CD14-positive monocyte (primary cell): ENCODE results near the gene SLC22A3. TPM values are rescaled to one million over a fixed set of nuclear protein-coding genes. Genes with fewer than 3 reads are reported as not detected.
"Not testable (repeated sequence)": the region's sequence is repeated elsewhere in the genome, so short reads cannot be mapped to it uniquely, and the experiment has no call there.

ENCODE experiments used
- DNase-seq, 3 donors: peaks; one replicate each; pipeline ENCODE4 v3.0.0-alpha.2; 2011 to 2022
- H2AFZ ChIP-seq: 2 replicates; pipeline ENCODE4 v1.6.0; 2012; ENCODE audit warnings: mild to moderate bottlenecking, low read depth, low read length, inconsistent platforms; ENCODE audit not compliant: insufficient read depth, poor library complexity, severe bottlenecking
- H3K27ac ChIP-seq, 2 donors: 1 replicate in 1 of 2; 2 replicates in 1 of 2; pipeline ENCODE4 v1.5.1; 2012 to 2013; ENCODE audit warnings: low read length in 2 of 2, control low read depth in 1 of 2, inconsistent platforms in 1 of 2, low read depth in 1 of 2, mild to moderate bottlenecking in 1 of 2
- H3K27me3 ChIP-seq, 2 donors: one replicate each; pipeline versions ENCODE4 v1.6.0 to v1.6.1; 2011 to 2013; ENCODE audit warnings: low read length in 2 of 2; ENCODE audit not compliant: control insufficient read depth in 2 of 2, insufficient read depth in 2 of 2
- H3K36me3 ChIP-seq, 2 donors: replicated peaks in 1 of 2; 1 replicate in 1 of 2; 2 replicates in 1 of 2; pipeline versions ENCODE4 v1.5.1 to v1.6.1; 2012 to 2013; ENCODE audit warnings: low read length in 2 of 2, control low read depth in 1 of 2, inconsistent platforms in 1 of 2, mild to moderate bottlenecking in 1 of 2; ENCODE audit not compliant: insufficient read depth in 2 of 2, control insufficient read depth in 1 of 2
- H3K4me1 ChIP-seq, 2 donors: 1 replicate in 1 of 2; 2 replicates in 1 of 2; pipeline versions ENCODE4 v1.5.1 to v1.6.1; 2012 to 2013; ENCODE audit warnings: low read length in 2 of 2, control low read depth in 1 of 2, inconsistent platforms in 1 of 2, mild to moderate bottlenecking in 1 of 2, moderate library complexity in 1 of 2; ENCODE audit not compliant: insufficient read depth in 2 of 2, control insufficient read depth in 1 of 2
- H3K4me2 ChIP-seq: replicated peaks from 2 replicates; pipeline ENCODE3; 2012; ENCODE audit warnings: low read length, moderate library complexity, mild to moderate bottlenecking; ENCODE audit not compliant: poor library complexity, severe bottlenecking; ENCODE audit errors: extremely low read depth
- H3K4me3 ChIP-seq, 3 experiments: fragments of 200-600 bp in 1 of 3; sonication (generic) in 1 of 3; replicated peaks in 1 of 3; 1 replicate in 2 of 3; 2 replicates in 1 of 3; pipeline ENCODE4 v1.5.1; 2011 to 2013; ENCODE audit warnings: low read length in 3 of 3, mild to moderate bottlenecking in 3 of 3, control low read depth in 2 of 3, low read depth in 2 of 3, inconsistent platforms in 1 of 3, moderate library complexity in 1 of 3
- H3K79me2 ChIP-seq: 2 replicates; pipeline ENCODE4 v1.6.0; 2012; ENCODE audit warnings: mild to moderate bottlenecking, control low read depth, inconsistent platforms, low read length, moderate library complexity; ENCODE audit not compliant: insufficient read depth
- H3K9ac ChIP-seq: 2 replicates; pipeline ENCODE4 v1.6.0; 2017; ENCODE audit warnings: low read length, mild to moderate bottlenecking; ENCODE audit not compliant: insufficient read depth, poor library complexity, severe bottlenecking
- H3K9me3 ChIP-seq, 2 donors: replicated peaks in 1 of 2; 1 replicate in 1 of 2; 2 replicates in 1 of 2; pipeline versions ENCODE4 v1.5.1 to v1.6.1; 2012 to 2013; ENCODE audit warnings: low read length in 2 of 2, control low read depth in 1 of 2; ENCODE audit not compliant: control insufficient read depth in 1 of 2, insufficient read depth in 1 of 2
- H4K20me1 ChIP-seq: 2 replicates; pipeline ENCODE4 v1.6.0; 2012; ENCODE audit warnings: mild to moderate bottlenecking, low read length, control low read depth, moderate library complexity; ENCODE audit not compliant: insufficient read depth
- H3K27ac Mint-ChIP-seq, 7 donors: one replicate each; pipeline ENCODE4 v1.8.0; 2020; ENCODE audit warnings: mild to moderate bottlenecking in 7 of 7, mixed read lengths in 7 of 7, moderate library complexity in 6 of 7, inconsistent platforms in 2 of 7
- H3K27me3 Mint-ChIP-seq, 3 donors: one replicate each; pipeline ENCODE4 v1.8.0; 2021 to 2022; ENCODE audit warnings: low read depth in 3 of 3, mild to moderate bottlenecking in 3 of 3, mixed read lengths in 3 of 3, moderate library complexity in 3 of 3, inconsistent platforms in 1 of 3
- H3K36me3 Mint-ChIP-seq, 2 donors: one replicate each; pipeline ENCODE4 v1.8.0; 2020; ENCODE audit warnings: mixed read lengths in 2 of 2, inconsistent platforms in 1 of 2, mild to moderate bottlenecking in 1 of 2
- H3K4me1 Mint-ChIP-seq: one replicate; pipeline ENCODE4 v1.8.0; 2020; ENCODE audit warnings: mild to moderate bottlenecking, mixed read lengths
- H3K4me3 Mint-ChIP-seq, 2 donors: one replicate each; pipeline ENCODE4 v1.8.0; 2020; ENCODE audit warnings: mild to moderate bottlenecking in 2 of 2, mixed read lengths in 2 of 2, moderate library complexity in 1 of 2
- H3K9me3 Mint-ChIP-seq, 7 donors: one replicate each; pipeline ENCODE4 v1.8.0; 2020 to 2022; ENCODE audit warnings: mixed read lengths in 7 of 7, mild to moderate bottlenecking in 6 of 7, moderate library complexity in 6 of 7, inconsistent platforms in 2 of 7
- CTCF ChIP-seq: fragments of 200-600 bp; IDR thresholded peaks from one replicate; pipeline ENCODE4 v1.8.0; 2022; ENCODE audit warnings: antibody characterized with exemption, mild to moderate bottlenecking
- WGBS: methylation state at CpG from one replicate; pipeline ENCODE4 v1.1.5; 2013; ENCODE audit warnings: missing lambda C conversion rate; ENCODE audit not compliant: insufficient coverage; 5-methylcytosine and 5-hydroxymethylcytosine counted together
- intact Hi-C, 2 donors: fragments of 100-400 bp; cut with micrococcal nuclease; formaldehyde crosslinking; loops; one replicate each; pipeline versions ENCODE4 v1.15.0 to v1.15.1; 2023
- polyA plus RNA-seq, 3 donors: library from polyadenylated mRNA; depleted of rRNA in 1 of 3; unstranded in 2 of 3; stranded (reverse) in 1 of 3; fragments of 300-500 nt in 2 of 3; fragments of >200 nt in 1 of 3; fragmentation: Illumina TruSeq in 2 of 3; gene quantifications; 1 replicate in 2 of 3; 2 replicates in 1 of 3; pipeline ENCODE4 v1.2.3, GENCODE V29; 2012 to 2021

SLC22A3 gene
- polyA plus RNA-seq, 3 donors = not detected

DNA sequence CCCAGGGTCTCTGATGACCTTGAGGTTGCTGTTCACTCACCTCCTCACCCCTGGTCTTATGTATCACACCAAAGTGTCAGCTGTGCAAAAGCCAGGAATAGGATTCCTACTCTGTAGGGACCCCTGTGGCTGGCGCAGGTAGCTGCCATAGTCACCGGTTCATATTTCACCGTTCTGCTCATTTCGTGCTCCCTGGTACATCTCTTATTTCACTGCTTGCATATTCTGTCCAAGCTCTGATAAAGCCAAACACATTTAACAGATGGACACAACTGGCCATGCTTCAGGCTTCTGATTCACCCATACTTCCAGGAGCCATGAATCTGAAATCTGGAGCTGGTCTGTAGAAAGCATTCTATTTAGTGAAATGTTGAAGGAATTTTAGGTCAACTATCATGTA is 20.5 kb downstream of the SLC22A3 start:
- H3K4me2 ChIP-seq = no peak overlapping the region
- no peaks in the 10 kb centered on the region for H3K4me1 Mint-ChIP-seq
- intact Hi-C loops = no loop called here
- H3K36me3 Mint-ChIP-seq = no peaks in the 10 kb centered on the region
- no peak overlapping the region for H3K27ac Mint-ChIP-seq
- peaks cover 0 to under 1% of the 10 kb centered on the region in 2 donors for H3K9me3 ChIP-seq
- no peak overlapping the region for H3K27ac ChIP-seq
- no peaks in the 10 kb centered on the region for H4K20me1 ChIP-seq
- no peak overlapping the region for H3K4me3 Mint-ChIP-seq
- no peaks in the 10 kb centered on the region for H3K36me3 ChIP-seq
- TF ChIP-seq CTCF = no peak
- H3K27me3 ChIP-seq = no peaks in the 10 kb centered on the region
- no peaks in the 10 kb centered on the region for H3K4me1 ChIP-seq
- peaks cover 4 to 23% (median 14%) of the 10 kb centered on the region in 7 donors for H3K9me3 Mint-ChIP-seq
- no peak overlapping the region for H2AFZ ChIP-seq
- no peaks in the 10 kb centered on the region for H3K79me2 ChIP-seq
- no peak overlapping the region for H3K4me3 ChIP-seq
- H3K9ac ChIP-seq = no peak overlapping the region
- 90% methylated on average over 2 of the region's 4 CpGs for WGBS
- no peaks in the 10 kb centered on the region for H3K27me3 Mint-ChIP-seq
- no peak for DNase-seq

DNA sequence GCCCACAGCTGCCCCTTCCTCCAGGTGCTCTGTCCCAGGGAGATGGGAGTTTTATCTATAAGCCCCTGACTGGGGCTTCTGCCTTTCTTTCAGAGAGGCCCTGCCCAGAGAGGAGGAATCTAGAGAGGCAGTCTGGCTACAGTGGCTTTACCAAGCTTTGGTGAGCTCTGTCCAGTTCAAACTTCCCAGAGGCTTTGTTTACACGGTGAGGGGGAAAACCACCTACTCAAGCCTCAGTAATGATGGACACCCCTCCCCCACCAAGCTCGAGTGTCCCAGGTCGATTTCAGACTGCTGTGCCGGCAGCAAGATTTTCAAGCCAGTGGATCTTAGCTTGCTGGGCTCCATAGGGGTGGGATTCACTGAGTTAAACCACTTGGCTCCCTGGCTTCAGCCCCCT is 25.4 kb downstream of the SLC22A3 start:
- H3K4me3 ChIP-seq, H3K36me3 ChIP-seq, DNase-seq, H3K27ac ChIP-seq, intact Hi-C loops, H3K79me2 ChIP-seq, H3K27me3 ChIP-seq, H3K4me2 ChIP-seq, H3K4me1 ChIP-seq, H3K27me3 Mint-ChIP-seq, H3K4me1 Mint-ChIP-seq, H3K4me3 Mint-ChIP-seq, H4K20me1 ChIP-seq, H3K9me3 ChIP-seq, H3K9ac ChIP-seq, H2AFZ ChIP-seq, H3K27ac Mint-ChIP-seq, H3K36me3 Mint-ChIP-seq: not testable (repeated sequence)
- H3K9me3 Mint-ChIP-seq = peaks cover 4 to 19% (median 7%) of the 10 kb centered on the region in 7 donors
- WGBS = no CpG with 5 or more reads among the region's 4 CpGs
